ENCODE data around the gene ZBBX. TPM values are rescaled to one million over a fixed set of nuclear protein-coding genes. Genes with fewer than 3 reads are reported as not detected.

Gene ZBBX
- total and polyA plus RNA-seq, 2 experiments from 2014 or later: not detected

DNA sequence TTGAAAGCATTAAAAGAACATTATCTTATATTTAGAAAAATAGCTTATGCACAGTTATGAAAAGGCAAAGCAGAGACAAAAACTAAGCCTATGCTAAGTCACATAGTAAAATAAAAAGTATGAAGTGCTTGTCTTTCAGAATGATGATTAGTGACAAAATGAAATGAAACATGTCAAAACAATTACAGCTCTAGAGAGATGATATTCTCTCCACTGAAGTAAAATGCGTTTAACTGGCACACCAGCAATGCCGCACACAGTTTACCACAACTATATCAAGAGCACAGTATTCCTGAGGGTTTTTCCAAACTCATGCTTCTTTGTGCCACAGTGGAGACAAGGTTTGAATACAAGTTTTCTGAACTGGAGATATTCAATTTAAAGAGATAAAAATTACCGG is 2.1 kb upstream of the ZBBX start:
- Histone ChIP-seq H3K9me2 (ENCODE audit: insufficient read depth) (no peaks in the 10 kb centered on the region), H3K9me3 (ENCODE audit: low read depth) (no peaks in the 10 kb centered on the region), H3K4me2 (ENCODE audit: unreplicated experiment) (no peak overlapping the region), H3K4me3 (no peak overlapping the region), H3F3A (ENCODE audit: insufficient read depth) (no peaks in the 10 kb centered on the region), H3K4me1 (ENCODE audit: insufficient read depth) (no peaks in the 10 kb centered on the region), H3K27ac (no peak overlapping the region), H2AFZ (no peak overlapping the region), H3K36me3 (ENCODE audit: low read depth) (no peaks in the 10 kb centered on the region), H3K27me3 (replicated peaks; ENCODE audit: insufficient read depth) (no peaks in the 10 kb centered on the region), H3K9ac (no peak overlapping the region), H3K79me2 (ENCODE audit: insufficient read depth) (no peaks in the 10 kb centered on the region), H4K20me1 (ENCODE audit: insufficient read depth) (no peaks in the 10 kb centered on the region)
- in situ Hi-C loops (cut with MboI): no loop called here
- 89% methylated on average over 3 of the region's 3 CpGs for WGBS, 2 experiments (ENCODE audit: low coverage in 1 of 2, low lambda C conversion rate in 2 of 2, missing lambda C conversion rate in 2 of 2)
- no peak for TF ChIP-seq EZH2phosphoT487 (IDR thresholded peaks at IDR 0.05; ENCODE audit: insufficient read depth, low read depth)
- TF ChIP-seq EZH2 (IDR thresholded peaks at IDR 0.05; ENCODE audit: insufficient read depth, poor library complexity, severe bottlenecking): no peak
- no peak for DNase-seq

DNA sequence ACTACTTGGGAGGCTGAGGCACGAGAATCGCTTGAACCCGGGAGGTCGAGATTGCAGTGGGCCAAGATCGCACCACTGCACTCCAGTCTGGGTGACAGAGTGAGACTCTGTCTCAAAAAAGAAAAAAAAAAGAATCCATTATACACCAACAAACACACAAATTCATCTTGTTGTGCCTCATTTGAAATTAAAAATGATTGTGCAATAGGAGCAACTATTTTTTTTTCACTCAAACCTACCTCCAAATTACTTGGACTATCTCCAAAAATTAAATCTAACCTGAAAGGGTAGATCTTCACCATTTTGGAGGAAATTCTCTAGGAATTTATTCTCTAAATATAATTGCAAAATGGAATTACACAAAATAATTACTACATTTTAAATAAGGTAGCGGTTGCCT is 4.6 kb downstream of the ZBBX start:
- in situ Hi-C loops (cut with MboI): no loop called here
- TF ChIP-seq EZH2phosphoT487 (IDR thresholded peaks at IDR 0.05; ENCODE audit: insufficient read depth, low read depth): no peak
- TF ChIP-seq EZH2 (IDR thresholded peaks at IDR 0.05; ENCODE audit: insufficient read depth, poor library complexity, severe bottlenecking): no peak
- Histone ChIP-seq H3K4me1 (ENCODE audit: insufficient read depth) (no peaks in the 10 kb centered on the region), H3K79me2 (ENCODE audit: insufficient read depth) (no peaks in the 10 kb centered on the region), H3K9me3 (ENCODE audit: low read depth) (no peaks in the 10 kb centered on the region), H3K36me3 (ENCODE audit: low read depth) (no peaks in the 10 kb centered on the region), H3K4me2 (ENCODE audit: unreplicated experiment) (no peak overlapping the region), H3K9ac (no peak overlapping the region), H3K27ac (no peak overlapping the region), H4K20me1 (ENCODE audit: insufficient read depth) (no peaks in the 10 kb centered on the region), H3K4me3 (no peak overlapping the region), H2AFZ (no peak overlapping the region), H3K9me2 (ENCODE audit: insufficient read depth) (no peaks in the 10 kb centered on the region), H3K27me3 (replicated peaks; ENCODE audit: insufficient read depth) (no peaks in the 10 kb centered on the region), H3F3A (ENCODE audit: insufficient read depth) (no peaks in the 10 kb centered on the region)
- DNase-seq: no peak
- 74 to 78% methylated on average over 6 of the region's 6 CpGs for WGBS, 2 experiments (ENCODE audit: low coverage in 1 of 2, low lambda C conversion rate in 2 of 2, missing lambda C conversion rate in 2 of 2)

- Histone ChIP-seq H3K27ac (no peak overlapping the region), H3K4me1 (ENCODE audit: insufficient read depth) (no peaks in the 10 kb centered on the region), H3K79me2 (ENCODE audit: insufficient read depth) (no peaks in the 10 kb centered on the region), H3K9me2 (ENCODE audit: insufficient read depth) (no peaks in the 10 kb centered on the region), H3K9me3 (ENCODE audit: low read depth) (no peaks in the 10 kb centered on the region), H3F3A (ENCODE audit: insufficient read depth) (no peaks in the 10 kb centered on the region), H3K27me3 (replicated peaks; ENCODE audit: insufficient read depth) (no peaks in the 10 kb centered on the region), H4K20me1 (ENCODE audit: insufficient read depth) (no peaks in the 10 kb centered on the region), H3K4me2 (ENCODE audit: unreplicated experiment) (no peak overlapping the region), H2AFZ (no peak overlapping the region), H3K9ac (no peak overlapping the region), H3K36me3 (ENCODE audit: low read depth) (no peaks in the 10 kb centered on the region), H3K4me3 (no peak overlapping the region)
- no peak for DNase-seq
- in situ Hi-C loops (cut with MboI): no loop called here
- WGBS, 2 experiments (ENCODE audit: low coverage in 1 of 2, low lambda C conversion rate in 2 of 2, missing lambda C conversion rate in 2 of 2): 60 to 69% methylated on average over 3 of the region's 3 CpGs
- TF ChIP-seq EZH2phosphoT487 (IDR thresholded peaks at IDR 0.05; ENCODE audit: insufficient read depth, low read depth): no peak
- TF ChIP-seq EZH2 (IDR thresholded peaks at IDR 0.05; ENCODE audit: insufficient read depth, poor library complexity, severe bottlenecking): no peak
Measured at GRCh38 chr3:167372138-167372537, 8.0 kb downstream of the ZBBX start.

DNA sequence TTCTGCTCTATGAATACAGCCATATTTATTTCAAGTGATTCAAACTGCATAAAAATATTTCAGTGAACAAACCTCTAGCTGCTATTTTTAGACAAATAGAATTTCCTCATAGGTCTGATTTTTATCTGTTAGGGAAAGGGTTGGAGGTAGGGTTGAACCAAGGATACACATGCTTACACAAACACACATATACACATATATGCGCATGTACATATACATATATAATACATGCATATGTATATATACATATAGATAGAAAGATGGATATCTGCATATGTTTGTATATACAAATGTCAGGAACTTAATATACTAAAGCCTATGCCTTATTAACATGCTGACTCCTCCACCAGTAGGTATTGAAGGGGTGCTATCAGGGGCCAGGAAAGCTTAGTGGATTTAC is 18.1 kb downstream of the ZBBX start:
- no peaks in the 10 kb centered on the region for H4K20me1 ChIP-seq (ENCODE audit: insufficient read depth)
- no peaks in the 10 kb centered on the region for H3K79me2 ChIP-seq (ENCODE audit: insufficient read depth)
- no peak for TF ChIP-seq EZH2 (IDR thresholded peaks at IDR 0.05; ENCODE audit: insufficient read depth, poor library complexity, severe bottlenecking)
- TF ChIP-seq EZH2phosphoT487 (IDR thresholded peaks at IDR 0.05; ENCODE audit: insufficient read depth, low read depth): no peak
- no peak overlapping the region for H2AFZ ChIP-seq
- 76 to 77% methylated on average over 1 of the region's 1 CpG for WGBS, 2 experiments (ENCODE audit: low coverage in 1 of 2, low lambda C conversion rate in 2 of 2, missing lambda C conversion rate in 2 of 2)
- H3K9ac ChIP-seq: no peak overlapping the region
- H3K36me3 ChIP-seq (ENCODE audit: low read depth): no peaks in the 10 kb centered on the region
- H3K4me3 ChIP-seq: no peak overlapping the region
- DNase-seq: no peak
- no peak overlapping the region for H3K27ac ChIP-seq
- no peaks in the 10 kb centered on the region for H3K27me3 ChIP-seq (replicated peaks; ENCODE audit: insufficient read depth)
- H3K9me3 ChIP-seq (ENCODE audit: low read depth): no peaks in the 10 kb centered on the region
- H3F3A ChIP-seq (ENCODE audit: insufficient read depth): no peaks in the 10 kb centered on the region
- in situ Hi-C loops (cut with MboI): no loop called here
- H3K4me1 ChIP-seq (ENCODE audit: insufficient read depth): no peaks in the 10 kb centered on the region
- H3K9me2 ChIP-seq (ENCODE audit: insufficient read depth): no peaks in the 10 kb centered on the region
- no peak overlapping the region for H3K4me2 ChIP-seq (ENCODE audit: unreplicated experiment)

GRCh38 chr3:167361306-167361705 is 18.8 kb downstream of the ZBBX start:
- Histone ChIP-seq H3K79me2 (ENCODE audit: insufficient read depth) (no peaks in the 10 kb centered on the region), H4K20me1 (ENCODE audit: insufficient read depth) (no peaks in the 10 kb centered on the region), H3F3A (ENCODE audit: insufficient read depth) (no peaks in the 10 kb centered on the region), H2AFZ (no peak overlapping the region), H3K4me2 (ENCODE audit: unreplicated experiment) (no peak overlapping the region), H3K9ac (no peak overlapping the region), H3K4me1 (ENCODE audit: insufficient read depth) (no peaks in the 10 kb centered on the region), H3K9me2 (ENCODE audit: insufficient read depth) (no peaks in the 10 kb centered on the region), H3K27me3 (replicated peaks; ENCODE audit: insufficient read depth) (no peaks in the 10 kb centered on the region), H3K27ac (no peak overlapping the region), H3K9me3 (ENCODE audit: low read depth) (no peaks in the 10 kb centered on the region), H3K4me3 (no peak overlapping the region), H3K36me3 (ENCODE audit: low read depth) (no peaks in the 10 kb centered on the region)
- WGBS, 2 experiments (ENCODE audit: low coverage in 1 of 2, low lambda C conversion rate in 2 of 2, missing lambda C conversion rate in 2 of 2): 5 to 7% methylated on average over 1 of the region's 1 CpG
- TF ChIP-seq EZH2 (IDR thresholded peaks at IDR 0.05; ENCODE audit: insufficient read depth, poor library complexity, severe bottlenecking) (no peak), EZH2phosphoT487 (IDR thresholded peaks at IDR 0.05; ENCODE audit: insufficient read depth, low read depth) (no peak)
- no peak for DNase-seq
- in situ Hi-C loops (cut with MboI): no loop called here

All from GM23248 (cell line).